GM23338 (cell line): ENCODE data around the gene PAPPA2.

Source experiments
- CREB1 ChIP-seq: fragments of 250-450 bp; sonication (Bioruptor Pico); IDR thresholded peaks from 2 replicates; pipeline ENCODE4 v1.5.0; 2020; ENCODE audit warnings: low read depth, mild to moderate bottlenecking, moderate library complexity
- CTCF ChIP-seq, 2 experiments: fragments of 200-600 bp in 1 of 2; sonication (generic) in 1 of 2; conservative IDR thresholded peaks; 2 replicates each; pipeline versions ENCODE4 v1.5.1 to v1.6.1; 2016 to 2017; ENCODE audit warnings: antibody characterized with exemption in 2 of 2, low read depth in 2 of 2, mild to moderate bottlenecking in 2 of 2, moderate library complexity in 1 of 2
- ETS1 ChIP-seq: IDR thresholded peaks from 2 replicates; pipeline ENCODE4 v1.6.1; 2016; ENCODE audit warnings: antibody characterized with exemption
- EZH2 ChIP-seq: fragments of 200-600 bp; sonication (generic); IDR thresholded peaks from one replicate; pipeline ENCODE4 v1.8.0; 2017; ENCODE audit warnings: antibody characterized with exemption, mild to moderate bottlenecking, low read depth; ENCODE audit not compliant: unreplicated experiment
- EZH2phosphoT487 ChIP-seq: fragments of 200-600 bp; sonication (generic); IDR thresholded peaks from one replicate; pipeline ENCODE4 v1.8.1; 2018; ENCODE audit warnings: antibody characterized with exemption; ENCODE audit not compliant: unreplicated experiment
- JUNB ChIP-seq: IDR thresholded peaks from one replicate; pipeline ENCODE4 v1.6.1; 2016; ENCODE audit warnings: antibody characterized with exemption; ENCODE audit not compliant: unreplicated experiment
- NANOG ChIP-seq: IDR thresholded peaks from 2 replicates; pipeline ENCODE4 v1.6.1; 2016; ENCODE audit warnings: antibody characterized with exemption, borderline replicate concordance
- POLR2AphosphoS5 ChIP-seq: IDR thresholded peaks from 2 replicates; pipeline ENCODE4 v1.6.1; 2016; ENCODE audit warnings: antibody characterized with exemption, low read depth
- REST ChIP-seq: IDR thresholded peaks from one replicate; pipeline ENCODE4 v1.6.1; 2018; ENCODE audit warnings: antibody characterized with exemption; ENCODE audit not compliant: unreplicated experiment
- STAT1 ChIP-seq: IDR thresholded peaks from one replicate; pipeline ENCODE4 v1.6.1; 2016; ENCODE audit warnings: antibody characterized with exemption; ENCODE audit not compliant: unreplicated experiment
- ZNF114 ChIP-seq: fragments of 250-450 bp; sonication (Bioruptor Pico); IDR thresholded peaks from 2 replicates; pipeline ENCODE4 v1.5.0; 2020; ENCODE audit warnings: mild to moderate bottlenecking, moderate library complexity
- ZNF331 ChIP-seq: fragments of 250-450 bp; sonication (Bioruptor Pico); IDR thresholded peaks from 2 replicates; pipeline ENCODE4 v1.5.0; 2020; ENCODE audit warnings: low read depth, mild to moderate bottlenecking, moderate library complexity
- ZNF462 ChIP-seq: fragments of 250-450 bp; sonication (Bioruptor Pico); IDR thresholded peaks from 2 replicates; pipeline ENCODE4 v1.5.0; 2020; ENCODE audit warnings: mild to moderate bottlenecking, moderate library complexity

- TF ChIP-seq CTCF (conservative IDR thresholded peaks at IDR 0.05; ENCODE audit: low read depth in 2 of 2) (no peak), EZH2phosphoT487 (no peak), STAT1 (no peak), EZH2 (no peak), REST (no peak), POLR2AphosphoS5 (no peak), ETS1 (no peak), JUNB (no peak), CREB1 (CRISPR knock-in tag) (no peak), ZNF114 (CRISPR knock-in tag) (no peak), NANOG (no peak), ZNF331 (CRISPR knock-in tag) (no peak), ZNF462 (no peak)
Measured at GRCh38 chr1:176499671-176500070, 36.7 kb downstream of the PAPPA2 start.
